NCI-H187 treated with DMSO at 0.1 percent for 48 hours (cell line): ENCODE measurements around the gene SRPRB.
"Not testable (repeated sequence)": the region's sequence is repeated elsewhere in the genome, so short reads cannot be mapped to it uniquely, and the experiment has no call there.

Experiments
- DNase-seq: peaks from one replicate; lab custom pipeline; 2025; lab: John Stamatoyannopoulos, UW

The SRPRB gene

DNA sequence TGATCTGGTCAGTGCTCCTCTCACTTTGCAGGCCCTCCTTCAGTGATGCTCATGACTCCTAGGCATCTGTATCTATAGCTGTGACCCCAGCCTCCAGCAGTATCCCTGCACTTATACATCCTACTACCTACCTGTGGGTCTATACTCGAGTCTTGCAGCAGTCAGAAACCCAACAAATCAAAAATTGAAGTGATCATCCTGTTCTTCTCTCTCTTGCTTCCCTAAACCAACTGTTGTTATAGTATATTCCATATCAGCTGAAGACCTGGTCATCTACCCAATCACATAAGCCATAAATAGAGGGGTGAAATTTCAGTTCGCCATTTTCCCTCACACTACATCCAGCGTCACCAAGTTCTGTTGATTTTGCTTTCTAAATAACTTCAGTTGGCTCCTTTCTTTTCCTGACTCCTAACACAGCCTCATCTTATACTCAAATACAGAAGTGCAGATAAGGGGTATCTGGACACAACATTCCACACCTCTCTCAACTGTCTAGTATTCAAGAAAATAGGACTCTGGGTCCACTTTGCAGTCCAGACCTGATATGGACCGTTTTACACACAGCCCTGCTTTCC, 25.9 kb upstream of the SRPRB start:
- DNase-seq, result no peak

DNA sequence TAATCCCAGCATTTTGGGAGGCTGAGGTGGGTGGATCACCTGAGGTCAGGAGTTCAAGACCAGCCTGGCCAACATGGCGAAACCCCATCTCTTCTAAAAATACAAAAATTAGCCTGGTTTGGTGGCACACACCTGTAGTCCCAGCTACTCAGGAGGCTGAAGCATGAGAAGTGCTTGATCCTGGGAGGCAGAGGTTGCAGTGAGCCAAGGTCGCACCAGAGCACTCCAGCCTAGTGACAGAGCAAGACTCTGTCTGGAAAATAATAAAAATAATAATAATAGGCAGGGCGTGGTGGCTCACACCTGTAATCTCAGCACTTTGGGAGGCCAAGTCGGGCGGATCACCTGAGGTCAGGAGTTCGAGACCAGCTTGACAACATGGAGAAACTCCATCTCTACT, 24.9 kb upstream of the SRPRB start:
- DNase-seq, result not testable (repeated sequence)

DNA sequence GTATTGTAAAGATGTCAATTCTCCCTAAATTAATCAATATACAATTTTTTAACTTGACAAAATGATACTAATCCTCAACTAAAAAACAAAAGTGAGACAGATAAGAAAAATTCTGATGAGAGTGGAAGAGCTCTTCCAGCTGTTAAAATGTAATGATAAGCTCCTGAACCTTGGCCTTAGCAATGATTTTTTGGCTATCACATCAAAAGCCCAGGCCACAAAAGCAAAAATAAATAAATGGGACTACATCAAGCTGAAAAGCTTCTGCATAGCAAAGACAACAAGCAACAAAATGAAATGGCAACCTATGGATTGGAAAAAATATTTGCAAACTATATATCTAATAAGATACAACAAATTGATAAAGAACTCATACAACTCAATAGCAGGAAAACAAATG, 24.0 kb upstream of the SRPRB start:
- DNase-seq, result no peak

DNA sequence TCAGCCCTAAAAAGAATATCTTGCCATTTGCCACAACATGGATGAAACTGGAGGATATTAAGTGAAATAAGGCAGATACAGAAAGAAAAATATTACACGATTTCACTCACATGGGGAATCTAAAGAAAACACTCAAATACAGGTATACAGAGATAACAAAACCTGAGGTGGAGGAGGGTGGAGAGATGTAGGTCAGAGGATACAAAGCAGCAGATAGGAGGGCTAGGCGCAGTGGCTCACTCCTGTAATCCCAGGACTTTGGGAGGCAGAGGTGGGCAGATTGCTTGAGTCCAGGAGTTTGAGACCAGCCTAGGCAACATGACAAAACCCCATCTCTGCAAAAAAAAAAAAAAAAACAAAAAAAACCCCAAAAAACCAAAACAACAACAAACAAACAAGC, 23.2 kb upstream of the SRPRB start:
- no peak for DNase-seq

DNA sequence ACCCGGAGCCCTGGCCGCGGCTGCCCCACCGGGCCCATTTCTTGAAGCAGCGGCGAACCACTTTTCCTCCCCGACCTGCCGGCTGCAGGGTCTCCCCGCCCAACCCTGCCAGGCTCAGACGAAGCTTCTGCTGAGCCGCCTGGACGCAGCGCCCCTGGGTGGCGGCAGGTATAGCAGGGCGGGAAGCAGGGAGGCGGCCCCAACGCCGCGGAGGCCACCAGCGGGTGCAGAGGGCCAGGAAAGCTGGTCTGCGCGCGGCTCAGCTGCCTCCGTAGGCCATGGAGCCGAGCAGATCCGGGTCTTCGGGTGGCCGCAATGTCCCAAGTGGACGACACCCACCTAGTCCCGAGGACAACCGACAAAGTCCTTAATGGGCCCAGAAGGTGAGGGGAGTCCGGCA, 21.9 kb upstream of the SRPRB start:
- no peak for DNase-seq

DNA sequence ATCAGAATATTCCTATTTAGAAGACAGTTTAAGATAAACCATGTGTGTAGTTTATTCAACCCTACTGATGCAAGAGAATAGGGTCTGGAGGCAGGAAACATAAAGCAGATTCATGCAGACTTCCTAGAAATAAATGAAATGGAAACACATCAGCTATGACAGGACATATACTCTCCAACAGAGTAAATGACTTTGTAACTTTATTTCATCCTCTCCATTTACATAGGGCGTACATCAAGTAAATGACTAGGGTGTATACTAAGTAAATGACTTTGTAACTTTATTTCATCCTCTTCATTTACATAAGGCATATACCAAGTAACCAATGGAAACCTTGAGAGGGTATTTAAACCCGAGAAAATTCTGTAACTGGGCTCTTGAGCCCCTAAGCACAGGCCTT, 17.6 kb upstream of the SRPRB start:
- no peak for DNase-seq

DNA sequence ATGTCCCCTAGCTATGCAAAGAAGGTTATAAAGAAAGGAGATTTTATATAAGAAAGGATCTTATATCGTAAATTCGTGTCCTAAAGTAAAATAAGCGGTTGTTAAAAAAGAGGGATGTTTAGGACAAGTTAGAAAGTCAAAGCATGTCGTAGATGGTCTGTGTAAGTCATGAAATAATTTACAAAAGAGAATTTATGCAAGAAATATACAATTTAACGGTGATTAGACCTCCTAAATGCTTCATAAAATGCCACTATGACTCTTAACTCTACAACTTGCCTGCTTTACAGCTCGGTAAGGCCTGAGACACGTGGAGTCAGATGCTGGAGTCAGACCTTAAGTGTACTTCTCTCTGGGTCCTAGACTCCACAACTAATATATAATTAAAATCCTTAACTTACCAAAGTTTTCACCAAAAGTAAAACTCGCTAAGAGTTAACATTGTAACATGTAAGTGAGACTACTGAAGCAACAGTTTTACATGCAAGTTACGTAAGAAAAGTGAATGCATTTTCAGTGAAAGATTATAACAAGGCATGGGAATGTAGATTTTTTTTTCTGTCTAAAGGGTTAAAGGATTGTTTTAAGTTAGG, 13.3 kb upstream of the SRPRB start:
- DNase-seq, result no peak

DNA sequence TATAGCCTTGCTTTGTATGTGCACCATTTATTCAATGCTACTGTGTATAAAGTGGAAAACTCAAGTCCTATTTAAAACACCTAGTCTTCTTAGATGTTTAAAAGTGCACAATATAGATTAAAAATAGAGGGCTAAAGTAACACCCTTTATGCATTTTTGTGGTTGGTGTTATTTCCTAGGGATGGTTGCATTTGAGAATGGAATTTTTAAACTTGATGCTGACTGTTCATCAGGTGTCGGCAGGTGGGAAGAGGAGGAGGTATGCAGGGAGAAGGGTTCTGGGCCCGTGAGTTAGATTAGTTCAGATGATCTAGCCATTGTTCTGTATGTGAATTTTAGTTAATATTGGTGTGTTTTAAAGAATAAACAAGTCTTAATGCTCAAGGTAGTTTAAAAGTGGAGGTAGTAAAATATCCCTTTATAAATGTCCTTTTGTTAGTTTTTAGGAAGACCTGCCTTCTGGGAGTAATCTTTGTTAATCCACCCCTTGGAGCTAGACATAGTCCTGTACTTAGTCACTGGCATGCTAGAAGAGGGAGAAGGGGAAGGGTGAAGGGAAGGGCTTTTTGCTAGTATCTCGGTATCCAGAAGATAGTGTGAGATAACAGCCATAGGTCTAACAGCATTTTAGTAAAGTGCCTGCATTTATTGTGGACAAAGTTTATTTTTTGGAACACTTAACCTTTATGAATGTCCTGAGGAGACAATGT, 8.1 kb upstream of the SRPRB start:
- no peak for DNase-seq

DNA sequence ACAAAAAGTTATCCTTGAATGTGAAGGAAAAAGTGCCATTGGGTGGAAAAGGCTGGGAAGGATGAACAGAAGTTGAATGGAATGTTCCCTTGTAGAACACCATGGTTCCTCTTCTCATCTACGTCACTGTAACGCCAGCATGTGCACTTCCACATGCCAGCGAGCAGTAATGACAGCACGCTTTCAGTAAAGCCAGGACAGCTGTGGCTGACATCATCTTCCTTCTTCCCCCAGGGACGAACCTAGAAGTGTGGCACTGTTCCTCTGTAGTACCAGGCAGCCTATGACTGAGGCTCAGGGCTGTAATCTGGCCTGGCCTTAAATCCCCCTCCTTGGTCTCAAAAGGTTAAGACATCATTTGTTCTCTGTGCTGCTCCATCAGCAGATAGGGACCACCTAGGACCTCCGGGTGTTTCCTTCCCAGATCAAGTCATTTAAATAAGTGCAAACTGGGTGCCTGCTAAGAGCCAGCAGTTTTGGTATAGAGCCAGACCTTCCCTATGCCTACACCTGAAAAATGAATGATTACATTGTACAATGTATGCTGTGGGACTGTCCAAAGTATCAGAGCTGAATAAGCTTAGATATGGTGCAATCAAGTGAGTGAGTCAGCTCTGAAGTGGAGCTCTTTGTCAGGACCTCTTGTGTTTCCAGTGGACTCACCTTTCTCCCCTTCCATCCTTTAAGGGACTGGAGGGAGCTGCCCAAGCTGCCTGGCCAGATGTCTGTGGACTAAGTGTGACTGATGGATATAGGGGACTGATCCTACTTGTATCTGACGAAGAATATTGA, 5.6 kb upstream of the SRPRB start:
- no peak for DNase-seq

DNA sequence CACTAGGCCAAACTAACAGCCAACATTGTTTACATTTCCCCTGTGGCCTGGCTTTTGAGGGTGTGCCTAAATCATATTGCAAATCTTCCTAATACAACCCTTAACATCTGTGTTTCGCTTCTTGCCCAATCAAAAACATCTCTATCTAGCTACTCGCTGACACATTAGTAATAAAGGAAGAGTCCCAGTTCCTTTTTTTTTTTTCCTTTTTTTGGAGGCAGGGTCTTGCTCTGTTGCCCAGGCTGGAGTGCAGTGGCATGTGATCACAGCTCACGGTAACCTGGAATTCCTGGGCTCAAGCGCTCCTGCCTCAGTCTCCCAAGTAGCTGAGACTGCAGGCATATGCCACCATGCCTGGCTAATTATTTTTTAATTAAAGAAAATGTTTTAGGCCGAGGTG, 2.1 kb upstream of the SRPRB start:
- no peak for DNase-seq

DNA sequence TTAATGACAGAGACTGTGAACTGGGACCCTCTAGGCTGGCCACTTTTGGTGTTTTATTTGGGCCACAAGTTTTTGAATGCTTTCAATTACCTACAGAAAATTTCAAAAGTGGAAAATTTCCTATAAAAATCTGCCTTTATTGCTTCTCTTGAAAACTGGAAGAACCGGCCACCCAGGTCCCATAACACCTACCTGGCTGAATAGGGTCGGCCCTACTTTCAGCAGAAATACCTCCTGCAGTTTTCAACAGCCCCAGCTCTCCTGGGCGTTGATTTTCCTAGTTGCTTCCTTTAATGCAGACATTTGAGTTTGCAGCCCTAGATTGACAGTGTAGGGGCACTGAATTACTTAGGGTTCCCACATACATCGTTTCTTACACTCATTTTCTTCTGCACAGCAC, 719 bp upstream of the SRPRB start:
- DNase-seq, result no peak

DNA sequence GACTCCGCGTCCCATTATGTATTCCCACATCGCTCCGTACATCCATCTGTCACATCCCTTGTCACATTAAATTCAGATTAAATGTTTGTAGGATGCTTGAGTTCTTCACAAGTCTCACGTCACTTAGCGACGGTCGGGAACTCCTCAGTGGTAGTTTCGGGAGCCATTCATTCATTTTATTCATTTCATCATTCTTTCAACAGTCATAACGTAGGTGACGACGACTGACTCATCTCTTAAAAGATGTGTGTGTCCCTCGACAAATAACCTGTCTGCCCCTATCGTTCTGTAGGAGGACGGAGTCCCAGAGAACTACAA, 272 bp upstream of the SRPRB start:
- no peak for DNase-seq

DNA sequence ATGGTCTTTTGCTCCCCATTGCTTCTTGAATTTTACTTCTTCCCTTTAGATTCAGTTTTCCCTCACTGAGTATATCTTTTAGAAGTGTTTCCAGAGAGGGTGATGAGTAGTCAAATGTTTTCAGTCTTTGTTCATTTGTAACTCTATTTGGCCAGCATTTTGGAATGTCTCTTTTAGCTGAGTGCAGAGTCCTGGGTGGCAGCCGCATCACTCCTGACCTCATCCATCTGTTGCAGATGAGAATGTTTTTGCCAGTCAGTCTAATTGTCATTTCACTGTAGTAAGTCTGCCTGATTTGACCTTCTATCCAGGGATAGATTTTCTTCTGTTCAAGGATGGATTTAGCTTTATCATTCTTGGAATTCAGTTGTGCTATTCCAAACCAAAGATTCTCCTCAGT, 7.3 kb downstream of the SRPRB start:
- no peak for DNase-seq

DNA sequence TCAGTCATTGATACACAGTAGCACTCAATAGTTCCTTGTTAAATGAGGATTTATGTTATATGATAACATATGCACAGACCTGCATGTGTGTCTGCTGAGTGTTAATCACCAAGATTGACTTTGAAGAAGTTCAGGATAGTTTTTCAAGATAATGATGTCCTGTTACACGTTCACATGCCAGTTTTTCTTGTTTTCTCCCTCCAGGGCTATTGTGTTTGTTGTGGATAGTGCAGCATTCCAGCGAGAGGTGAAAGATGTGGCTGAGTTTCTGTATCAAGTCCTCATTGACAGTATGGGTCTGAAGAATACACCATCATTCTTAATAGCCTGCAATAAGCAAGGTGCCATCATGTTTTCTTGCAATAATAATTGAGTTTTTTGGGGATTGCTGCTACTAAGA, 9.8 kb downstream of the SRPRB start:
- DNase-seq, result no peak

DNA sequence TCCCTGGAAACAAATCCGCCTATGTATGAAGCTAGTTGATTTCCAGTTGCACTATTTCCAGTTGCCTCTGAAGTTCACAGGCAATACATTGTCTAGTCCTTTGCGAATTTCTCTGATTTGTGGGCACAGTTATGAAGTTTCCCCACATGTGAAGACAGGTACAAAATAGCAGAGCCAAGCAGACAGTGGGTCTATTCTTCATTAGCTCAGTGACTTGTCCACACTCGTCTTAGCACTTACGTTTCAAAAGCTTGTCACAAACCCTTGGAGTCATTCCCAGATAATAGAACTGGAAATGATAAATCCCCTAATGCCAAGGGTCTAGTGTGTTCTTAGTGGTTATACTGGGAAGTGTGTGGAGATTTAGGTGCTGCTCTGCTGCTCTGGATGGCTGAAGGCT, 14.5 kb downstream of the SRPRB start:
- DNase-seq, result no peak

DNA sequence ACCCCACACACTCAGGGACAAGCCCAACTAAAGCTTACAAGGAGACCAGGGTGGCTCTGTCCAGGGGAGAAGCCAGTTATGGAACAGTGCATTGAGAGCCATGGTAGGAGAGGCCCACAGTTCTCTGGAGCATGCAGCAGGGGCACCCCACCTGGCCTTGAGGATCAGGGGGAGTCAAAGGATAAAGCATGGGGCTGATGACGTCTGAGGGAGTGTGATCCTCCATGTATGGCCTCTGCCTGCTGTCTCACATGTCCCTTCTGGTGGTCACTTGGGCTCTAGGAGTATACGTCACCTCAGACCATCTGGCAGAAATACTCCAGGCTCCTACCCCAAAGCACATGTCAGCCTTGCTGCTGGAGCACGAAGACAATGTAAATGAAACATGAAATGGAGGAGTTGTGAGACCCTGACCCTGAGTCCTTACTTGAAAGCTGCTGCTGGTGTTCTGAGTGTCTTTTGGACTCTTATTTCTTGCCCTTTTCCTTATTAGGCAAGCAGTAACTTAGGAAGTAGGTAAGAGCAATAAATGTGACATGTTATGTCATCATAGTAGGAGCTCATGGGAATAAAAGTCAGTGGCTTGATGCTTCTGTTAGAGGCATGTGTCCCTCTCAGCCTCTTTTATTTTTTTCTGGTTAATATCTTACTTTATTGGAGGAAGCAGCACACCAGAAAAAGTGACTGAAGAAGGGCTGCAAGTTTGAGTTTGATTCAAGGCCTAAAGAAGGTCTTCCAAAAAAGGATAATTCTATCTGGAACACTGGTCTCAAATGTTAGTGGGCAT, 15.5 kb downstream of the SRPRB start:
- DNase-seq, result no peak

DNA sequence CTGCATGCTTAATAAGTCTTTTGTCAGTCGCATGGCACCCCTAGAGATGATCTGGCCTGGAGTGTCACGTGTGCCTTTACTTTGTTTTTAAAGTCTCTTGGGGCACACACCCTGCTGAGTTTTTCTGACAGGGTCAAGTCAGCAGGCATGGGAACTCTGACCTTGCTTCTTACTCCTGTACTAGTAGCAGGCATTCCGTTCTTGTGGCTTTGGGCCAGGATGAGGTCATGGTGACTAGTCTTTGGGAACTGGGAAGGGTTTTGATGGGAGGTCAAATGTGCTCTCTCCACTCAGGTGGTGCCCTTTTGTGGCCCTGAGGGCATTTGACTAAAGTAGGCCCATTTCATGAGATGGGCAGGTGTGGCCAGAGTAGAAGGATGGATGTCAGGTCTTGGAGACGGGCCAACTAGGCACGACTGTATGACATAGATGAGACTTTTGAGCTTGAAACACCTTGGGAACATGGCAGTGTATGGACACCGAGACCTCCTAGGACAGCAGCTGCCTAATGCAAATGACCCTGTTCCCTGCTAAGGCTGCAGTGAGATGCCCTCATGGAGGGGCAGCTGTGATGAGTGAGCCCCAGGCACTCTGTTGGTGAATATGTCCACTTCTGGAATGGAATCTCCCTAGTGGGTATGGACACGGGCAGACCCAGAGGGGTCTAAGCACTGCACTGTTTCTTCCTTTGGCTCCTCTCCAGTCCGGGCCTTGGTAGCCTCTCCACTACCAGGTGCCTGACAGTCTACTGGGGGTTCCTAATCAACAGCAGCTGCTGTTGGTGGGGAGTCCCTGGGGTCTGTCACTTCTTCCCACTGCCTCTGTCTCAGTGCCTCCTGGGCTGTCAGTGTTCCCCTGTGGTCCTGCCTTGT, 16.4 kb downstream of the SRPRB start:
- DNase-seq, result no peak

DNA sequence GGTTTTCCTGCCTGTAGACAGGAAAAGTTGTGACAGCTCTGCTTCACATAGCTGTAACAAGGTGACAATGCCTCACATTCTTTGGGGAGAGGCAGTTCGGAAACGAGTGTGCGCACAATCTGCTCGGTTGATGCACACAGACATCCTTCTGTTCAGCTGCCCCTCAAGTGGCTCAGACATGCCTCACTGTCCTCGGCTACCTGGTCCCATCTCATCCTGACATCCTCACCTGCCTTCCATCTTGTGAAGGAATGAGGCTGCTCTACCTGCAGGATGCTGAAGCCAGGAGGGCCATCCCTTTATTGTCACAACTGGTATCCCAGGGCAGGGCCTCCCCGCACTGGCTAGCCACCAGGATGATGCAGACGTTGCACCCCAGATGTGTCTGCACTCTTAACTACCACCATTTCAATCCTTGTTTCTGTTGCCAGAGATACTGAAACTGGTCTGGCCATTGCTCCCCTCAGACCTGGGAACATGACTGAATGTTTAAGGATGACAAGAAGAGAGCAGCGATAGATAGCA, 19.4 kb downstream of the SRPRB start:
- DNase-seq, result no peak

DNA sequence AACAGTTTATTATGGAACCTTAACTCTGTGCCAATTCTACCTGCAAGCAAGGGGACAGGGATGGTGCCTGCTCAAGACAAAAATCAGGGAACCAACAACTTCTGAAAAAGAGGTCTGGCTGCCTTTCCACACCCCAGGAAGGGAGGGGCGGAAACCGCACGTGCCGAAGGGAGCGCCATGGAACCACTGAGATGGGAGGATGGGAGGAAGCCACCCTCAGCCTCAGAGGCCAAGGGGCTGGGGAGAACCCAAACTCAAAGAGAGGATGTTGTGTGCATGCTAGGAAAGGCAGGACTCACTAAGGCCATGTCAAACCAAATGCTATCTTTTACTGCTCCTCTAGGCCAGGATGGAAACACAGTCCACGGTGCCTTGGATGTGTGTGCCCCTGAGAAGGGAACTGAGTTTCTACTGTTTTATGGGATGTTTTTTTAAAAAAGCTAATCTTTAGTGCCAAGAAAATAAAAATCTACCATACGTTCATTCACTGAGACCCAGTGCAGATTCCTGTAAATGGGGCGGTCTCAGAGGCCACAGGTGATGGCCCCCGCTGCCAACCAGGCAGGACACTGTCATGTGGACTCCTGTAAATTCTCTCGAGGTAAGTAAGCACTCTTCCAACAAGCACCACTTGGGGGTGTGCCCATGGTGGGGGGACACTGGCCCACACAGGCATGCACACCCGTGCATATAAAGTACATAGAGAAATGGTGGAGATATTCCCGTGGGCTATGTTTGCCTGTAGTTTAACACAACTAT, 20.5 kb downstream of the SRPRB start:
- DNase-seq, result no peak

DNA sequence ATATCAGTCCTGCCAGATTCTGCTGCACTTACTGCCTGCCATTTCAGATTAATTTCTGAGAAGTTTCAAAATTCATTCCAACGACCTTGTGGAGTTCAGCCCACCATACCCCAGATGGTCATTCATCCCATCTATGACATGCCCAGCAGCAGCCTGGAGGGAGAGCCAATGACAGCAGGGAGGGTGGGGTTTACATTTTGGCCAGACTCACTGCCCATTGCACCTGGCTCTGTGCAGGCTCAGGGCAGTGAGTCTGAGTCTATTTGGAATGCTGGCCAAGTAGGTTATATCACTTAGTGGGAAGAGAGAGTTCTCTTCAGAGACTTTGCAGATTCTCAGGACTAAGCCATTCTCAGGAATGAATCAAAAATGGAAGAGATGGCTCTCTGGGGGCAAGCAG, 21.5 kb downstream of the SRPRB start:
- no peak for DNase-seq
